Tibial nerve (tissue), 4 donors: ENCODE results near the gene SMIM11. TPM values are rescaled to one million over a fixed set of nuclear protein-coding genes. Genes with fewer than 3 reads are reported as not detected.

Experiments used
- DNase-seq, 2 donors: peaks; one replicate each; pipeline ENCODE4 v3.0.0-alpha.2; 2019; ENCODE audit warnings: low spot score in 2 of 2
- H3K27ac ChIP-seq, 4 donors: fragments of 200-600 bp; sonication (generic) in 3 of 4; one replicate each; pipeline ENCODE4 v1.5.1; 2017 to 2019; ENCODE audit warnings: mild to moderate bottlenecking in 1 of 4
- H3K27me3 ChIP-seq, 2 donors: fragments of 200-600 bp; sonication (generic) in 1 of 2; one replicate each; pipeline versions ENCODE4 v1.5.1 to v1.6.0; 2017 to 2019
- H3K36me3 ChIP-seq, 3 donors: fragments of 200-600 bp; sonication (generic); one replicate each; pipeline ENCODE4 v1.5.1; 2018 to 2019
- H3K4me1 ChIP-seq, 4 donors: fragments of 200-600 bp; sonication (generic) in 3 of 4; one replicate each; pipeline ENCODE4 v1.5.1; 2017 to 2019
- H3K4me3 ChIP-seq, 4 donors: fragments of 200-600 bp; sonication (generic) in 3 of 4; one replicate each; pipeline ENCODE4 v1.5.1; 2017 to 2019; ENCODE audit warnings: mild to moderate bottlenecking in 1 of 4, moderate library complexity in 1 of 4
- H3K9me3 ChIP-seq, 4 donors: fragments of 200-600 bp; sonication (generic) in 3 of 4; one replicate each; pipeline ENCODE4 v1.5.1; 2017 to 2019
- CTCF ChIP-seq, 5 experiments: fragments of 200-600 bp in 3 of 5; fragments of 450-650 bp in 2 of 5; sonication (generic) in 3 of 5; IDR thresholded peaks; one replicate each; pipeline ENCODE4 v1.5.1; 2016 to 2019; ENCODE audit warnings: antibody characterized with exemption in 5 of 5, mild to moderate bottlenecking in 3 of 5, moderate library complexity in 2 of 5
- EP300 ChIP-seq, 2 donors: sonication (generic); formaldehyde crosslinking; IDR thresholded peaks; one replicate each; pipeline ENCODE4 v1.6.1; 2017; ENCODE audit warnings: antibody characterized with exemption in 2 of 2, mild to moderate bottlenecking in 1 of 2
- POLR2A ChIP-seq, 2 donors: fragments of 450-650 bp; IDR thresholded peaks; one replicate each; pipeline ENCODE4 v1.6.1; 2017; ENCODE audit warnings: antibody characterized with exemption in 2 of 2, mild to moderate bottlenecking in 2 of 2, moderate library complexity in 2 of 2
- whole genome bisulfite sequencing, 2 donors: methylation state at CpG; one replicate each; pipeline ENCODE4 v1.1.5; 2018; 5-methylcytosine and 5-hydroxymethylcytosine counted together
- total RNA-seq, 4 donors: library from RNA; depleted of rRNA; stranded (reverse); fragments of >200 nt; gene quantifications; one replicate each; pipeline ENCODE4 v1.1.0, GENCODE V29; 2016

Gene SMIM11
- total RNA-seq, 4 donors from 2014 or later = 9.0 to 38.5 (median 12.4) TPM

- no peak for DNase-seq
- H3K4me3 ChIP-seq = no peak overlapping the region
- 89 to 96% methylated on average over 6 of the region's 6 CpGs for WGBS, 2 donors
- H3K36me3 ChIP-seq = no peaks in the 10 kb centered on the region
- no peak overlapping the region for H3K27ac ChIP-seq
- TF ChIP-seq POLR2A (IDR thresholded peaks at IDR 0.05) = no peak
- no peak for TF ChIP-seq EP300 (IDR thresholded peaks at IDR 0.05)
- no peak for TF ChIP-seq CTCF (IDR thresholded peaks at IDR 0.05)
- no peaks in the 10 kb centered on the region for H3K9me3 ChIP-seq
- H3K4me1 ChIP-seq = peaks cover 0 to 7% (median 0%) of the 10 kb centered on the region in 4 donors
- H3K27me3 ChIP-seq = no peaks in the 10 kb centered on the region
Measured at GRCh38 chr21:34353182-34353581, 22.1 kb upstream of the SMIM11 start.

GRCh38 chr21:34354836-34355235 is 20.5 kb upstream of the SMIM11 start:
- peaks cover 0 to 7% (median 0%) of the 10 kb centered on the region in 4 donors for H3K4me1 ChIP-seq
- H3K27ac ChIP-seq = no peak overlapping the region
- no peaks in the 10 kb centered on the region for H3K9me3 ChIP-seq
- H3K27me3 ChIP-seq = no peaks in the 10 kb centered on the region
- DNase-seq = no peak
- WGBS, 2 donors = 92 to 93% methylated on average over 4 of the region's 4 CpGs
- no peak for TF ChIP-seq EP300 (IDR thresholded peaks at IDR 0.05)
- no peaks in the 10 kb centered on the region for H3K36me3 ChIP-seq
- H3K4me3 ChIP-seq = no peak overlapping the region

- 96 to 99% methylated on average over 5 of the region's 5 CpGs for WGBS, 2 donors
- no peak overlapping the region for H3K27ac ChIP-seq
- H3K4me1 ChIP-seq = peaks cover 0 to 7% (median 0%) of the 10 kb centered on the region in 4 donors
- no peak for DNase-seq
- H3K36me3 ChIP-seq = no peaks in the 10 kb centered on the region
- no peaks in the 10 kb centered on the region for H3K9me3 ChIP-seq
- no peaks in the 10 kb centered on the region for H3K27me3 ChIP-seq
- H3K4me3 ChIP-seq = no peak overlapping the region
- TF ChIP-seq POLR2A (IDR thresholded peaks at IDR 0.05) = no peak
- TF ChIP-seq EP300 (IDR thresholded peaks at IDR 0.05) = no peak
- TF ChIP-seq CTCF (IDR thresholded peaks at IDR 0.05) = no peak
Measured at GRCh38 chr21:34355570-34355969, 19.7 kb upstream of the SMIM11 start.

GRCh38 chr21:34357889-34358288 is 17.4 kb upstream of the SMIM11 start:
- H3K36me3 ChIP-seq = no peaks in the 10 kb centered on the region
- no peak overlapping the region for H3K4me3 ChIP-seq
- no peaks in the 10 kb centered on the region for H3K4me1 ChIP-seq
- WGBS, 2 donors = 91 to 95% methylated on average over 2 of the region's 2 CpGs
- no peak for DNase-seq
- no peaks in the 10 kb centered on the region for H3K9me3 ChIP-seq
- no peaks in the 10 kb centered on the region for H3K27me3 ChIP-seq
- no peak overlapping the region for H3K27ac ChIP-seq
- TF ChIP-seq POLR2A (IDR thresholded peaks at IDR 0.05) (no peak), EP300 (IDR thresholded peaks at IDR 0.05) (no peak), CTCF (IDR thresholded peaks at IDR 0.05) (no peak)

- H3K36me3 ChIP-seq = no peaks in the 10 kb centered on the region
- no peak overlapping the region for H3K4me3 ChIP-seq
- H3K27ac ChIP-seq = no peak overlapping the region
- WGBS, 2 donors = 94 to 98% methylated on average over 1 of the region's 1 CpG
- H3K4me1 ChIP-seq = no peaks in the 10 kb centered on the region
- DNase-seq = no peak
- TF ChIP-seq EP300 (IDR thresholded peaks at IDR 0.05) (no peak), CTCF (IDR thresholded peaks at IDR 0.05) (no peak), POLR2A (IDR thresholded peaks at IDR 0.05) (no peak)
- H3K27me3 ChIP-seq = no peaks in the 10 kb centered on the region
- H3K9me3 ChIP-seq = no peaks in the 10 kb centered on the region
Measured at GRCh38 chr21:34358866-34359265, 16.4 kb upstream of the SMIM11 start.
